ENCODE results near the gene KRTAP20-2.

GRCh38 chr21:30600787-30601186 is 34.2 kb upstream of the KRTAP20-2 start, which contains the start of gene KRTAP22-1:
- TF ChIP-seq CTCF (IDR thresholded peaks at IDR 0.05) (no peak), POLR2A (IDR thresholded peaks at IDR 0.05) (no peak)

Measured in uterus (tissue), 2 donors.